GM23248 (cell line): Measurements from ENCODE around the gene SPEG. TPM values are rescaled to one million over a fixed set of nuclear protein-coding genes. Genes with fewer than 3 reads are reported as not detected.

Source experiments
- DNase-seq: peaks from one replicate; pipeline ENCODE4 v3.0.0-alpha.2; 2015
- H2AFZ ChIP-seq: fragments of 200-600 bp; sonication (generic); 2 replicates; pipeline ENCODE4 v1.6.1; 2016; ENCODE audit warnings: antibody characterized with exemption
- H3F3A ChIP-seq: fragments of 200-600 bp; sonication (generic); 2 replicates; pipeline ENCODE4 v1.6.1; 2016; ENCODE audit warnings: mild to moderate bottlenecking, antibody characterized with exemption, mixed run types; ENCODE audit not compliant: insufficient read depth
- H3K27ac ChIP-seq: fragments of 200-600 bp; sonication (generic); 2 replicates; pipeline ENCODE4 v1.5.1; 2016; ENCODE audit warnings: mild to moderate bottlenecking
- H3K27me3 ChIP-seq: fragments of 200-600 bp; sonication (generic); replicated peaks from 2 replicates; pipeline ENCODE4 v1.6.1; 2016; ENCODE audit warnings: mild to moderate bottlenecking; ENCODE audit not compliant: insufficient read depth
- H3K36me3 ChIP-seq: fragments of 200-600 bp; sonication (generic); 2 replicates; pipeline ENCODE4 v1.6.1; 2016; ENCODE audit warnings: low read depth, mild to moderate bottlenecking
- H3K4me1 ChIP-seq: fragments of 200-600 bp; sonication (generic); 2 replicates; pipeline ENCODE4 v1.6.1; 2016; ENCODE audit warnings: mild to moderate bottlenecking; ENCODE audit not compliant: insufficient read depth
- H3K4me2 ChIP-seq: fragments of 200-600 bp; sonication (generic); one replicate; pipeline ENCODE4 v1.6.1; 2016; ENCODE audit warnings: mild to moderate bottlenecking; ENCODE audit not compliant: unreplicated experiment
- H3K4me3 ChIP-seq: fragments of 200-600 bp; sonication (generic); 2 replicates; pipeline ENCODE4 v1.5.1; 2016; ENCODE audit warnings: mild to moderate bottlenecking
- H3K79me2 ChIP-seq: fragments of 200-600 bp; sonication (generic); 2 replicates; pipeline ENCODE4 v1.6.1; 2016; ENCODE audit warnings: mild to moderate bottlenecking; ENCODE audit not compliant: insufficient read depth
- H3K9ac ChIP-seq: fragments of 200-600 bp; sonication (generic); 2 replicates; pipeline ENCODE4 v1.6.1; 2016; ENCODE audit warnings: mild to moderate bottlenecking
- H3K9me2 ChIP-seq: fragments of 200-600 bp; sonication (generic); 2 replicates; pipeline ENCODE4 v1.6.1; 2016; ENCODE audit warnings: mixed run types, mild to moderate bottlenecking, moderate library complexity; ENCODE audit not compliant: insufficient read depth
- H3K9me3 ChIP-seq: fragments of 200-600 bp; sonication (generic); one replicate; pipeline ENCODE4 v1.6.1; 2017; ENCODE audit warnings: low read depth
- H4K20me1 ChIP-seq: fragments of 200-600 bp; sonication (generic); 2 replicates; pipeline ENCODE4 v1.6.0; 2016; ENCODE audit not compliant: insufficient read depth
- EZH2 ChIP-seq: fragments of 200-600 bp; sonication (generic); IDR thresholded peaks from 2 replicates; pipeline ENCODE4 v1.6.1; 2018; ENCODE audit warnings: antibody characterized with exemption, mild to moderate bottlenecking; ENCODE audit not compliant: insufficient read depth, poor library complexity, severe bottlenecking
- EZH2phosphoT487 ChIP-seq: fragments of 200-600 bp; sonication (generic); IDR thresholded peaks from 2 replicates; pipeline ENCODE4 v1.6.1; 2018; ENCODE audit warnings: antibody characterized with exemption, moderate library complexity, mild to moderate bottlenecking, low read depth; ENCODE audit not compliant: insufficient read depth
- WGBS, 2 experiments: methylation state at CpG; one replicate each; pipeline ENCODE4 v1.1.6; 2015 to 2017; ENCODE audit warnings: low lambda C conversion rate in 2 of 2, low coverage in 1 of 2; ENCODE audit errors: missing lambda C conversion rate in 2 of 2; 5-methylcytosine and 5-hydroxymethylcytosine counted together
- in situ Hi-C: fragments of 300-500 bp; cut with MboI; formaldehyde crosslinking; loops from 2 replicates; pipeline ENCODE4 v1.15.0; 2020
- polyA plus RNA-seq: library from polyadenylated mRNA; unstranded; fragments of >200 nt; fragmentation: Nextera tagmentation; extraction: Ambion mirVana; gene quantifications from 2 replicates; pipeline ENCODE4 v1.2.1, GENCODE V29; 2016
- total RNA-seq: library from RNA; depleted of rRNA; stranded (reverse); fragments of >200 nt; shearing (Covaris generic); gene quantifications from 2 replicates; pipeline ENCODE4 v1.2.3, GENCODE V29; 2014

Gene SPEG
- total and polyA plus RNA-seq, 2 experiments from 2014 or later, result 9.4 to 26.5 TPM

- Histone ChIP-seq H3K27me3 (no peaks in the 10 kb centered on the region), H3K4me3 (peak overlapping the region; percentile 64), H3K9me2 (no peaks in the 10 kb centered on the region), H3K36me3 (no peaks in the 10 kb centered on the region), H3K4me2 (peak overlapping the region; percentile 86), H4K20me1 (no peaks in the 10 kb centered on the region), H3F3A (peaks cover 12% of the 10 kb centered on the region; the same call in 1 of the 2 replicates), H3K4me1 (peaks cover 34% of the 10 kb centered on the region), H3K9me3 (no peaks in the 10 kb centered on the region), H2AFZ (peak overlapping the region; percentile 32; the same call in 1 of the 2 replicates), H3K27ac (no peak overlapping the region), H3K9ac (peak overlapping the region; percentile 60), H3K79me2 (peaks cover 17% of the 10 kb centered on the region)
- TF ChIP-seq EZH2 (no peak), EZH2phosphoT487 (no peak)
- WGBS, 2 experiments, result 4 to 11% methylated on average over 10 to 35 of the region's 35 CpGs
- in situ Hi-C loops, result no loop called here
- peak; percentile 50 for DNase-seq
Measured at GRCh38 chr2:219442256-219443015, 7.8 kb downstream of the SPEG start.

GRCh38 chr2:219443016-219443696, 8.5 kb downstream of the SPEG start:
- H3K4me3 ChIP-seq, result peak overlapping the region; percentile 64
- in situ Hi-C loops, result no loop called here

GRCh38 chr2:219443697-219444023, 9.0 kb downstream of the SPEG start:
- no peaks in the 10 kb centered on the region for H3K27me3 ChIP-seq
- no peak overlapping the region for H3K4me2 ChIP-seq
- no peak overlapping the region for H3K4me3 ChIP-seq
- H2AFZ ChIP-seq, result no peak overlapping the region
- H3K27ac ChIP-seq, result no peak overlapping the region
- no peaks in the 10 kb centered on the region for H3K9me3 ChIP-seq
- H3K36me3 ChIP-seq, result no peaks in the 10 kb centered on the region
- peaks cover 17% of the 10 kb centered on the region for H3K79me2 ChIP-seq
- 84 to 94% methylated on average over 3 of the region's 3 CpGs for WGBS, 2 experiments
- peaks cover 12% of the 10 kb centered on the region; the same call in 1 of the 2 replicates for H3F3A ChIP-seq
- TF ChIP-seq EZH2, result no peak
- no peak for TF ChIP-seq EZH2phosphoT487
- H3K4me1 ChIP-seq, result peaks cover 34% of the 10 kb centered on the region
- no peaks in the 10 kb centered on the region for H4K20me1 ChIP-seq
- DNase-seq, result no peak
- in situ Hi-C loops, result no loop called here
- H3K9me2 ChIP-seq, result no peaks in the 10 kb centered on the region
- H3K9ac ChIP-seq, result no peak overlapping the region

More at GRCh38 chr2:219443016-219443696, 8.5 kb downstream of the SPEG start:
- Histone ChIP-seq H3K27me3 (no peaks in the 10 kb centered on the region), H3K4me2 (peak overlapping the region; percentile 86), H3K9me2 (no peaks in the 10 kb centered on the region), H2AFZ (no peak overlapping the region), H3F3A (peaks cover 12% of the 10 kb centered on the region; the same call in 1 of the 2 replicates), H3K9ac (peak overlapping the region; percentile 60), H3K9me3 (no peaks in the 10 kb centered on the region), H3K4me1 (peaks cover 34% of the 10 kb centered on the region), H3K79me2 (peaks cover 17% of the 10 kb centered on the region), H3K36me3 (no peaks in the 10 kb centered on the region), H3K27ac (no peak overlapping the region), H4K20me1 (no peaks in the 10 kb centered on the region)
- peak; percentile 66 for DNase-seq
- 73 to 74% methylated on average over 12 of the region's 12 CpGs for WGBS, 2 experiments
- no peak for TF ChIP-seq EZH2phosphoT487
- no peak for TF ChIP-seq EZH2

GRCh38 chr2:219444566-219445091, 10.0 kb downstream of the SPEG start:
- peak; percentile 50 for DNase-seq
- H3K27ac ChIP-seq, result no peak overlapping the region

More at GRCh38 chr2:219444566-219445091, 10.0 kb downstream of the SPEG start:
- no peak overlapping the region for H2AFZ ChIP-seq
- in situ Hi-C loops, result no loop called here
- no peaks in the 10 kb centered on the region for H3K27me3 ChIP-seq
- 79 to 83% methylated on average over 22 to 23 of the region's 23 CpGs for WGBS, 2 experiments
- H3K4me3 ChIP-seq, result no peak overlapping the region
- H3K9me3 ChIP-seq, result no peaks in the 10 kb centered on the region
- H3K36me3 ChIP-seq, result no peaks in the 10 kb centered on the region
- H4K20me1 ChIP-seq, result no peaks in the 10 kb centered on the region
- H3F3A ChIP-seq, result peaks cover 12% of the 10 kb centered on the region; the same call in 1 of the 2 replicates
- no peaks in the 10 kb centered on the region for H3K9me2 ChIP-seq
- H3K9ac ChIP-seq, result no peak overlapping the region; the same call in 1 of the 2 replicates
- no peak overlapping the region for H3K4me2 ChIP-seq
- H3K4me1 ChIP-seq, result peaks cover 34% of the 10 kb centered on the region
- peaks cover 17% of the 10 kb centered on the region for H3K79me2 ChIP-seq
- no peak for TF ChIP-seq EZH2phosphoT487
- TF ChIP-seq EZH2, result no peak
